HG03354 (cell line): ENCODE measurements around the gene KCNC1.
A peak's percentile ranks its signal among the peaks of the same experiment; 100 is the strongest.

ENCODE experiments used
- ATAC-seq: cut with Tn5 transposase; IDR thresholded peaks from one replicate; pipeline ENCODE4 v1.9.1; 2021; ENCODE audit warnings: mild to moderate bottlenecking; ENCODE audit not compliant: unreplicated experiment, poor library complexity, severe bottlenecking

Gene KCNC1

GRCh38 chr11:17734418-17734911 is at the start of gene KCNC1:
TSS of gene KCNC1 (plus strand) at chr11:17734781. CDS start at chr11:17736003, 1,222 bp downstream.
- no peak for ATAC-seq

- ATAC-seq = no peak
Measured at GRCh38 chr11:17686231-17686980, 48.2 kb upstream of the KCNC1 start.

- no peak for ATAC-seq
Measured at GRCh38 chr11:17687946-17688670, 46.5 kb upstream of the KCNC1 start.

- ATAC-seq = no peak
Measured at GRCh38 chr11:17691550-17691949, 43.0 kb upstream of the KCNC1 start.

GRCh38 chr11:17691976-17692375 is 42.6 kb upstream of the KCNC1 start:
- no peak for ATAC-seq

- no peak for ATAC-seq
Measured at GRCh38 chr11:17692931-17693330, 41.6 kb upstream of the KCNC1 start.

GRCh38 chr11:17693531-17693930 is 41.0 kb upstream of the KCNC1 start:
- no peak for ATAC-seq

- no peak for ATAC-seq
Measured at GRCh38 chr11:17694494-17695110, 40.0 kb upstream of the KCNC1 start.

GRCh38 chr11:17695454-17696441 is 38.8 kb upstream of the KCNC1 start:
- no peak for ATAC-seq

- no peak for ATAC-seq
Measured at GRCh38 chr11:17696741-17697140, 37.8 kb upstream of the KCNC1 start.

- ATAC-seq = no peak
Measured at GRCh38 chr11:17697175-17697949, 37.2 kb upstream of the KCNC1 start.

GRCh38 chr11:17699147-17700114 is 35.1 kb upstream of the KCNC1 start:
- no peak for ATAC-seq

- no peak for ATAC-seq
Measured at GRCh38 chr11:17700991-17701390, 33.6 kb upstream of the KCNC1 start.

GRCh38 chr11:17702876-17703275 is 31.7 kb upstream of the KCNC1 start:
- ATAC-seq = no peak

- peak; percentile 65 for ATAC-seq
Measured at GRCh38 chr11:17703951-17704350, 30.6 kb upstream of the KCNC1 start.

GRCh38 chr11:17707830-17708229 is 26.8 kb upstream of the KCNC1 start:
- no peak for ATAC-seq

GRCh38 chr11:17711836-17712235 is 22.7 kb upstream of the KCNC1 start:
- no peak for ATAC-seq

GRCh38 chr11:17713851-17714250 is 20.7 kb upstream of the KCNC1 start:
- ATAC-seq = no peak
